HG03280 (cell line): Measurements from ENCODE around the gene ZDHHC19.

Source experiments
- ATAC-seq: cut with Tn5 transposase; IDR thresholded peaks from one replicate; pipeline ENCODE4 v1.9.1; 2021; ENCODE audit warnings: mild to moderate bottlenecking, moderate library complexity; ENCODE audit not compliant: unreplicated experiment

The ZDHHC19 gene

DNA sequence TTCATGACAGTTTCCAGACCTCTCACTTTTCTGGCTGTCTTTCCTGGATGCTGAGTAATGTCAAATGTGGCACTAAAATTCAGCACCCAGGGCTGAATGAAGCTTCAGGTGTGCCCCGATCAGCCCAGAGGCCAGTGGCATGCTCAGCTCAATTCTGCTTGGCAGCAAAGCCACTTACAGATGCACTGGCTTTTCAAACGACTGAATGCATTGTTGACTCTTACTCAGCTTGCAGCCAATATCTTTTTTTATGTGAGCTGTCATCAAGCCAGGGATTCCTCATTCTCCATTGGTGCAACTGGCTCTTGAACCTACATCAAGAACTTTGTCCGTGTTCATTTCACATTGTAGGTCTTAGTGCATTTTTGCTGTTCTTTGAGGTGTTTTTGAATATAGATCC lies 60.7 kb downstream of the ZDHHC19 start:
- ATAC-seq = no peak

DNA sequence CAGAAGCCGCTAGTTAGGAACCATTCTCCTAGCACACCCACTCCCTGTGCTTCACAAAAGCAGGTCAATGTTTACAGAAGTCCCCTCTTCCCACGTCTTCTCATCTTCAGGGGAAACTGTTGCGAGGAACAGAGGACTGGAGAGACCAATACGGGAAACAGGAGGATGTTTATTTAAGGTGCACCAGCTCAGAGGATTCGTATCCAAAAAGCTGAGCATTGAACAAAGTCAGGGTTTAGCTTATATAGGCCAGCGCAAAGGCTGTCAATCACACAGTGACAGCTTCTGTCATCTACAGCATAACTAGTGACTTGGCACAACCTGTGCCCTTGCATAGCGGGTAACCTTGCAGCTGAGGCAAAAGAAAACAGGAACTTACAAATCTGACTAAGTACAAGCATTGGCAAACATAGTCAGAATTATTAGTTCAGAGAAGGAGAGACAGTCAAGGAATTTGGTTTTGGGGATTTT lies 61.3 kb downstream of the ZDHHC19 start:
- ATAC-seq = no peak

DNA sequence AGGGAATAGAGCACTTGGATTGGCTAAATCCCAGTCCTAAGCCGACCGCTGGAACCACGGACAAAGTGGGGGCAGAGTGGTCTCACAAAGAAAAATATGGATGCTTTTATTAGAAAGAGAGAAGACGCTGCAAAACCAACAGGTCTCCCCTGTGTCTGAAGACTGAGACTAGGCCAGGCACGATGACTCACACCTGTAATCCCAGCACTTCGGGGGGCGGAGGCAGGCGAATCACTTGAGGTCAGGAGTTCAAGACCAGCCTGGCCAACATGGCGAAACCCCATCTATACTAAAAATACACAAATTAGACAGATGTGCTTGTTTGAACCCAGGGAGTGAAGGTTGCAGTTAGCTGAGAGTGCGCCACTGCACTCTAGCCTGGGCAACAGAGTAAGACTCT lies 61.8 kb downstream of the ZDHHC19 start:
- no peak for ATAC-seq
